ENCODE data around the gene IL11.
A peak's percentile ranks its signal among the peaks of the same experiment; 100 is the strongest.

Gene IL11

GRCh38 chr19:55325172-55325571 lies 45.1 kb downstream of the IL11 start, which contains the start of gene TMEM150B:
Gene TMEM150B (minus strand): TSS chr19:55325341. CDS start chr19:55321036, 4,305 bp downstream.
- Histone ChIP-seq H3K4me3 (ENCODE audit: low read depth in 1 of 2, low read length in 2 of 2) (peak within 1 kb of the TSS in 1 of 2 donors; percentile 28), H3K9me3 (ENCODE audit: control insufficient read depth in 1 of 2, low read length in 2 of 2) (no peaks in the 10 kb centered on the region), H3K27me3 (ENCODE audit: control insufficient read depth in 1 of 2, insufficient read depth in 2 of 2, low read length in 2 of 2) (no peaks in the 10 kb centered on the region), H3K4me1 (ENCODE audit: control insufficient read depth in 1 of 2, insufficient read depth in 2 of 2, low read length in 2 of 2) (peaks cover 20% of the 10 kb centered on the region in 2 donors), H3K27ac (ENCODE audit: low read depth, low read length) (no peak within 1 kb of the TSS), H3K36me3 (ENCODE audit: control insufficient read depth in 1 of 2, insufficient read depth in 2 of 2, low read length in 2 of 2) (no peaks in the 10 kb centered on the region), H3K9ac (ENCODE audit: low read depth in 1 of 2, low read length in 2 of 2) (no peak within 1 kb of the TSS)

- Histone ChIP-seq H3K4me3 (ENCODE audit: low read depth in 1 of 2, low read length in 2 of 2) (peak overlapping the region in 1 of 2 donors; percentile 28), H3K27me3 (ENCODE audit: control insufficient read depth in 1 of 2, insufficient read depth in 2 of 2, low read length in 2 of 2) (no peaks in the 10 kb centered on the region), H3K9ac (ENCODE audit: low read depth in 1 of 2, low read length in 2 of 2) (no peak overlapping the region), H3K9me3 (ENCODE audit: control insufficient read depth in 1 of 2, low read length in 2 of 2) (no peaks in the 10 kb centered on the region), H3K27ac (ENCODE audit: low read depth, low read length) (no peak overlapping the region), H3K36me3 (ENCODE audit: control insufficient read depth in 1 of 2, insufficient read depth in 2 of 2, low read length in 2 of 2) (no peaks in the 10 kb centered on the region), H3K4me1 (ENCODE audit: control insufficient read depth in 1 of 2, insufficient read depth in 2 of 2, low read length in 2 of 2) (peaks cover 20% of the 10 kb centered on the region in 2 donors)
Observed at GRCh38 chr19:55324662-55325061, 45.6 kb downstream of the IL11 start.

- Histone ChIP-seq H3K9me3 (ENCODE audit: control insufficient read depth in 1 of 2, low read length in 2 of 2) (no peaks in the 10 kb centered on the region), H3K9ac (ENCODE audit: low read depth in 1 of 2, low read length in 2 of 2) (peak overlapping the region; percentile 55 to 72), H3K4me3 (ENCODE audit: low read depth in 1 of 2, low read length in 2 of 2) (peak overlapping the region; percentile 63 to 64), H3K36me3 (ENCODE audit: control insufficient read depth in 1 of 2, insufficient read depth in 2 of 2, low read length in 2 of 2) (no peaks in the 10 kb centered on the region), H3K27me3 (ENCODE audit: control insufficient read depth in 1 of 2, insufficient read depth in 2 of 2, low read length in 2 of 2) (no peaks in the 10 kb centered on the region), H3K4me1 (ENCODE audit: control insufficient read depth in 1 of 2, insufficient read depth in 2 of 2, low read length in 2 of 2) (peaks cover 15% of the 10 kb centered on the region in 2 donors), H3K27ac (ENCODE audit: low read depth, low read length) (peak overlapping the region; percentile 76)
Observed at GRCh38 chr19:55322204-55322885, 47.9 kb downstream of the IL11 start.

- Histone ChIP-seq H3K4me3 (ENCODE audit: low read depth in 1 of 2, low read length in 2 of 2) (peak overlapping the region; percentile 63 to 64), H3K36me3 (ENCODE audit: control insufficient read depth in 1 of 2, insufficient read depth in 2 of 2, low read length in 2 of 2) (peaks cover 3 to 4% of the 10 kb centered on the region in 2 donors), H3K27me3 (ENCODE audit: control insufficient read depth in 1 of 2, insufficient read depth in 2 of 2, low read length in 2 of 2) (no peaks in the 10 kb centered on the region), H3K9ac (ENCODE audit: low read depth in 1 of 2, low read length in 2 of 2) (peak overlapping the region; percentile 55 to 72), H3K4me1 (ENCODE audit: control insufficient read depth in 1 of 2, insufficient read depth in 2 of 2, low read length in 2 of 2) (peaks cover 15% of the 10 kb centered on the region in 2 donors), H3K9me3 (ENCODE audit: control insufficient read depth in 1 of 2, low read length in 2 of 2) (no peaks in the 10 kb centered on the region), H3K27ac (ENCODE audit: low read depth, low read length) (peak overlapping the region; percentile 77)
Observed at GRCh38 chr19:55321466-55322137, 48.7 kb downstream of the IL11 start.

- Histone ChIP-seq H3K27me3 (ENCODE audit: control insufficient read depth in 1 of 2, insufficient read depth in 2 of 2, low read length in 2 of 2) (no peaks in the 10 kb centered on the region), H3K36me3 (ENCODE audit: control insufficient read depth in 1 of 2, insufficient read depth in 2 of 2, low read length in 2 of 2) (peaks cover 10 to 11% of the 10 kb centered on the region in 2 donors), H3K27ac (ENCODE audit: low read depth, low read length) (peak overlapping the region; percentile 77), H3K9me3 (ENCODE audit: control insufficient read depth in 1 of 2, low read length in 2 of 2) (no peaks in the 10 kb centered on the region), H3K4me3 (ENCODE audit: low read depth in 1 of 2, low read length in 2 of 2) (peak overlapping the region; percentile 63 to 64), H3K9ac (ENCODE audit: low read depth in 1 of 2, low read length in 2 of 2) (peak overlapping the region; percentile 55 to 72), H3K4me1 (ENCODE audit: control insufficient read depth in 1 of 2, insufficient read depth in 2 of 2, low read length in 2 of 2) (peaks cover 15% of the 10 kb centered on the region in 2 donors)
Observed at GRCh38 chr19:55320844-55321419, 49.3 kb downstream of the IL11 start.

GRCh38 chr19:55319785-55320184 lies 50.5 kb downstream of the IL11 start:
- Histone ChIP-seq H3K36me3 (ENCODE audit: control insufficient read depth in 1 of 2, insufficient read depth in 2 of 2, low read length in 2 of 2) (peaks cover 13% of the 10 kb centered on the region in 2 donors), H3K9ac (ENCODE audit: low read depth in 1 of 2, low read length in 2 of 2) (peak overlapping the region in 1 of 2 donors; percentile 72)

GRCh38 chr19:55316646-55317045 lies 53.6 kb downstream of the IL11 start:
- no peak overlapping the region for H3K4me3 ChIP-seq (ENCODE audit: low read depth in 1 of 2, low read length in 2 of 2)
- H3K27me3 ChIP-seq (ENCODE audit: control insufficient read depth in 1 of 2, insufficient read depth in 2 of 2, low read length in 2 of 2): no peaks in the 10 kb centered on the region
- H3K9ac ChIP-seq (ENCODE audit: low read depth in 1 of 2, low read length in 2 of 2): no peak overlapping the region
- peaks cover 1 to 2% of the 10 kb centered on the region in 2 donors for H3K4me1 ChIP-seq (ENCODE audit: control insufficient read depth in 1 of 2, insufficient read depth in 2 of 2, low read length in 2 of 2)
- H3K27ac ChIP-seq (ENCODE audit: low read depth, low read length): no peak overlapping the region
- H3K9me3 ChIP-seq (ENCODE audit: control insufficient read depth in 1 of 2, low read length in 2 of 2): no peaks in the 10 kb centered on the region
- H3K36me3 ChIP-seq (ENCODE audit: control insufficient read depth in 1 of 2, insufficient read depth in 2 of 2, low read length in 2 of 2): peaks cover 13 to 16% of the 10 kb centered on the region in 2 donors

More at GRCh38 chr19:55319785-55320184, 50.5 kb downstream of the IL11 start:
- Histone ChIP-seq H3K9me3 (ENCODE audit: control insufficient read depth in 1 of 2, low read length in 2 of 2) (no peaks in the 10 kb centered on the region), H3K4me1 (ENCODE audit: control insufficient read depth in 1 of 2, insufficient read depth in 2 of 2, low read length in 2 of 2) (peaks cover 15% of the 10 kb centered on the region in 2 donors), H3K27ac (ENCODE audit: low read depth, low read length) (no peak overlapping the region), H3K27me3 (ENCODE audit: control insufficient read depth in 1 of 2, insufficient read depth in 2 of 2, low read length in 2 of 2) (no peaks in the 10 kb centered on the region), H3K4me3 (ENCODE audit: low read depth in 1 of 2, low read length in 2 of 2) (peak overlapping the region; percentile 50 to 54)

- H3K27ac ChIP-seq (ENCODE audit: low read depth, low read length): no peak overlapping the region
- no peaks in the 10 kb centered on the region for H3K27me3 ChIP-seq (ENCODE audit: control insufficient read depth in 1 of 2, insufficient read depth in 2 of 2, low read length in 2 of 2)
- no peak overlapping the region for H3K9ac ChIP-seq (ENCODE audit: low read depth in 1 of 2, low read length in 2 of 2)
- H3K4me3 ChIP-seq (ENCODE audit: low read depth in 1 of 2, low read length in 2 of 2): no peak overlapping the region
- no peaks in the 10 kb centered on the region for H3K9me3 ChIP-seq (ENCODE audit: control insufficient read depth in 1 of 2, low read length in 2 of 2)
- H3K36me3 ChIP-seq (ENCODE audit: control insufficient read depth in 1 of 2, insufficient read depth in 2 of 2, low read length in 2 of 2): peaks cover 13 to 16% of the 10 kb centered on the region in 2 donors
- H3K4me1 ChIP-seq (ENCODE audit: control insufficient read depth in 1 of 2, insufficient read depth in 2 of 2, low read length in 2 of 2): no peaks in the 10 kb centered on the region
Observed at GRCh38 chr19:55315956-55316525, 54.2 kb downstream of the IL11 start.

- H3K27me3 ChIP-seq (ENCODE audit: control insufficient read depth in 1 of 2, insufficient read depth in 2 of 2, low read length in 2 of 2): no peaks in the 10 kb centered on the region
- no peak overlapping the region for H3K4me3 ChIP-seq (ENCODE audit: low read depth in 1 of 2, low read length in 2 of 2)
- no peak overlapping the region for H3K27ac ChIP-seq (ENCODE audit: low read depth, low read length)
- H3K36me3 ChIP-seq (ENCODE audit: control insufficient read depth in 1 of 2, insufficient read depth in 2 of 2, low read length in 2 of 2): peaks cover 13 to 16% of the 10 kb centered on the region in 2 donors
- no peaks in the 10 kb centered on the region for H3K4me1 ChIP-seq (ENCODE audit: control insufficient read depth in 1 of 2, insufficient read depth in 2 of 2, low read length in 2 of 2)
- no peak overlapping the region for H3K9ac ChIP-seq (ENCODE audit: low read depth in 1 of 2, low read length in 2 of 2)
- H3K9me3 ChIP-seq (ENCODE audit: control insufficient read depth in 1 of 2, low read length in 2 of 2): no peaks in the 10 kb centered on the region
Observed at GRCh38 chr19:55314396-55314795, 55.9 kb downstream of the IL11 start.

Data from duodenal mucosa (tissue), 2 donors.